Measurements from ENCODE around the gene RUNDC3A.

The RUNDC3A gene

DNA sequence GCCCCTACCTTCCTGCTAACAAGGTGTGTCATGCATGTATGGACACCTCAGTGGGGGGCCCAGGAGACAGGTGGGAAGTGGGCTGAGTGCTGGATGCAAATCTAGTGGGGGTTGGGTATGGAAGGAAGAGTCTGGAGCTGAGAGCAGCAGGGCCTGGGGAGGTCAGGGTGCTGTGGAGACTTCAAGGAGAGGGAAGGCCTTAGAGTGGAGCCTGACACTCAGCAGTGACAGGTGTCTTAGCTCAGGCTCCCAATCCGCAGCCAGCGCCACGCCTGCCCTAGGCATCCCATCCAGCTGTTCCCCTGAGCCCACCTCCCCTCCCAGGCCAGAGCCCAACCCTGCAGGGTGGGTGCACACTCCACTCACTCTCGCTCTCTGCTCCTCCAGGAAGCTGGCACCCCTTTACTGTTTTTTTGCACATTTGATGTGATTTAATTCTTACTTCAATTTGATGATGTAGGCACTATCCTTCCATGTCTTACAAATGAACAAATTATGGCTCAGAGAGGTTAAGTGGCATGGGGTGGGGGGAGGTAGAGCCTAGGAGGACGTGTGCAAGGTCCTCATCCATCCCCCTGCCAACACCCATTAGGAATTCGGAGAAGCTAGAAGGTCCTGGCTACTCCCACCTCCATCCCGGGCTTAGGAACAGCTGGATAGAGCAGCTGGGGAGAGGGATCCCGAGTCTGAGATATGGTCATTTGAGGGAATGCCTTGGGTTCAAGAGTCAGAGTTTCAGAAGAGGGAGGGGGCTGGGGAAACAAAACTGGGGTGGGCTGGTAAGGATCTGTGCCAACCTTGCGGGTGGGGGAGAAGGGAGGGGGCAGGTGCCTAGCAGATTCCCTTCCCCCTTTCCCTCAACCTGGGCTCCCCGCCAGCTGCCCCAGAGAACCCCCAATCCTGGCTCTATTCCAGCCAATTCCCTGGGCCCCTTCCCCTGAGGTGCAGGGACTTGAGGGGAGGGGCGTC lies 53.2 kb downstream of the RUNDC3A start (continued):
- TF ChIP-seq ZBTB8A (tag by site-specific recombination; IDR thresholded peaks at IDR 0.05), result no peak
- TF ChIP-seq KLF1 (tag by site-specific recombination; IDR thresholded peaks at IDR 0.05), result peak; percentile 49; the same call in 1 of the 2 replicates
- TF ChIP-seq GLI2 (tag by site-specific recombination; IDR thresholded peaks at IDR 0.05; ENCODE audit: borderline replicate concordance, low read depth), result no peak
- TF ChIP-seq BCL11B (tag by site-specific recombination; IDR thresholded peaks at IDR 0.05; ENCODE audit: low read depth), result no peak
- TF ChIP-seq, protein P1, sequence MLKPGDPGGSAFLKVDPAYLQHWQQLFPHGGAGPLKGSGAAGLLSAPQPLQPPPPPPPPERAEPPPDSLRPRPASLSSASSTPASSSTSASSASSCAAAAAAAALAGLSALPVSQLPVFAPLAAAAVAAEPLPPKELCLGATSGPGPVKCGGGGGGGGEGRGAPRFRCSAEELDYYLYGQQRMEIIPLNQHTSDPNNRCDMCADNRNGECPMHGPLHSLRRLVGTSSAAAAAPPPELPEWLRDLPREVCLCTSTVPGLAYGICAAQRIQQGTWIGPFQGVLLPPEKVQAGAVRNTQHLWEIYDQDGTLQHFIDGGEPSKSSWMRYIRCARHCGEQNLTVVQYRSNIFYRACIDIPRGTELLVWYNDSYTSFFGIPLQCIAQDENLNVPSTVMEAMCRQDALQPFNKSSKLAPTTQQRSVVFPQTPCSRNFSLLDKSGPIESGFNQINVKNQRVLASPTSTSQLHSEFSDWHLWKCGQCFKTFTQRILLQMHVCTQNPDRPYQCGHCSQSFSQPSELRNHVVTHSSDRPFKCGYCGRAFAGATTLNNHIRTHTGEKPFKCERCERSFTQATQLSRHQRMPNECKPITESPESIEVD (tag by site-specific recombination; IDR thresholded peaks at IDR 0.05), result no peak
- TF ChIP-seq SP2 (tag by site-specific recombination; IDR thresholded peaks at IDR 0.05), result 0 out of 2 replicates have a peak, but pooled peaks have one; percentile 20
- TF ChIP-seq, protein P2, sequence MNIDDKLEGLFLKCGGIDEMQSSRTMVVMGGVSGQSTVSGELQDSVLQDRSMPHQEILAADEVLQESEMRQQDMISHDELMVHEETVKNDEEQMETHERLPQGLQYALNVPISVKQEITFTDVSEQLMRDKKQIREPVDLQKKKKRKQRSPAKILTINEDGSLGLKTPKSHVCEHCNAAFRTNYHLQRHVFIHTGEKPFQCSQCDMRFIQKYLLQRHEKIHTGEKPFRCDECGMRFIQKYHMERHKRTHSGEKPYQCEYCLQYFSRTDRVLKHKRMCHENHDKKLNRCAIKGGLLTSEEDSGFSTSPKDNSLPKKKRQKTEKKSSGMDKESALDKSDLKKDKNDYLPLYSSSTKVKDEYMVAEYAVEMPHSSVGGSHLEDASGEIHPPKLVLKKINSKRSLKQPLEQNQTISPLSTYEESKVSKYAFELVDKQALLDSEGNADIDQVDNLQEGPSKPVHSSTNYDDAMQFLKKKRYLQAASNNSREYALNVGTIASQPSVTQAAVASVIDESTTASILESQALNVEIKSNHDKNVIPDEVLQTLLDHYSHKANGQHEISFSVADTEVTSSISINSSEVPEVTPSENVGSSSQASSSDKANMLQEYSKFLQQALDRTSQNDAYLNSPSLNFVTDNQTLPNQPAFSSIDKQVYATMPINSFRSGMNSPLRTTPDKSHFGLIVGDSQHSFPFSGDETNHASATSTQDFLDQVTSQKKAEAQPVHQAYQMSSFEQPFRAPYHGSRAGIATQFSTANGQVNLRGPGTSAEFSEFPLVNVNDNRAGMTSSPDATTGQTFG (tag by site-specific recombination; IDR thresholded peaks at IDR 0.05; ENCODE audit: borderline replicate concordance), result no peak
- TF ChIP-seq, protein P3, sequence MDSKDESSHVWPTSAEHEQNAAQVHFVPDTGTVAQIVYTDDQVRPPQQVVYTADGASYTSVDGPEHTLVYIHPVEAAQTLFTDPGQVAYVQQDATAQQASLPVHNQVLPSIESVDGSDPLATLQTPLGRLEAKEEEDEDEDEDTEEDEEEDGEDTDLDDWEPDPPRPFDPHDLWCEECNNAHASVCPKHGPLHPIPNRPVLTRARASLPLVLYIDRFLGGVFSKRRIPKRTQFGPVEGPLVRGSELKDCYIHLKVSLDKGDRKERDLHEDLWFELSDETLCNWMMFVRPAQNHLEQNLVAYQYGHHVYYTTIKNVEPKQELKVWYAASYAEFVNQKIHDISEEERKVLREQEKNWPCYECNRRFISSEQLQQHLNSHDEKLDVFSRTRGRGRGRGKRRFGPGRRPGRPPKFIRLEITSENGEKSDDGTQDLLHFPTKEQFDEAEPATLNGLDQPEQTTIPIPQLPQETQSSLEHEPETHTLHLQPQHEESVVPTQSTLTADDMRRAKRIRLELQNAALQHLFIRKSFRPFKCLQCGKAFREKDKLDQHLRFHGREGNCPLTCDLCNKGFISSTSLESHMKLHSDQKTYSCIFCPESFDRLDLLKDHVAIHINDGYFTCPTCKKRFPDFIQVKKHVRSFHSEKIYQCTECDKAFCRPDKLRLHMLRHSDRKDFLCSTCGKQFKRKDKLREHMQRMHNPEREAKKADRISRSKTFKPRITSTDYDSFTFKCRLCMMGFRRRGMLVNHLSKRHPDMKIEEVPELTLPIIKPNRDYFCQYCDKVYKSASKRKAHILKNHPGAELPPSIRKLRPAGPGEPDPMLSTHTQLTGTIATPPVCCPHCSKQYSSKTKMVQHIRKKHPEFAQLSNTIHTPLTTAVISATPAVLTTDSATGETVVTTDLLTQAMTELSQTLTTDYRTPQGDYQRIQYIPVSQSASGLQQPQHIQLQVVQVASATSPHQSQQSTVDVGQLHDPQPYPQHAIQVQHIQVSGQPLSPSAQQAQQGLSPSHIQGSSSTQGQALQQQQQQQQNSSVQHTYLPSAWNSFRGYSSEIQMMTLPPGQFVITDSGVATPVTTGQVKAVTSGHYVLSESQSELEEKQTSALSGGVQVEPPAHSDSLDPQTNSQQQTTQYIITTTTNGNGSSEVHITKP (tag by site-specific recombination; IDR thresholded peaks at IDR 0.05), result no peak
- no peak for TF ChIP-seq ZNF544 (tag by site-specific recombination; IDR thresholded peaks at IDR 0.05)
- TF ChIP-seq OVOL3 (tag by site-specific recombination; IDR thresholded peaks at IDR 0.05), result no peak
- no peak for TF ChIP-seq ZNF658 (tag by site-specific recombination; IDR thresholded peaks at IDR 0.05)
- no peak for TF ChIP-seq ZNF837 (tag by site-specific recombination; IDR thresholded peaks at IDR 0.05)
- TF ChIP-seq, protein P4, sequence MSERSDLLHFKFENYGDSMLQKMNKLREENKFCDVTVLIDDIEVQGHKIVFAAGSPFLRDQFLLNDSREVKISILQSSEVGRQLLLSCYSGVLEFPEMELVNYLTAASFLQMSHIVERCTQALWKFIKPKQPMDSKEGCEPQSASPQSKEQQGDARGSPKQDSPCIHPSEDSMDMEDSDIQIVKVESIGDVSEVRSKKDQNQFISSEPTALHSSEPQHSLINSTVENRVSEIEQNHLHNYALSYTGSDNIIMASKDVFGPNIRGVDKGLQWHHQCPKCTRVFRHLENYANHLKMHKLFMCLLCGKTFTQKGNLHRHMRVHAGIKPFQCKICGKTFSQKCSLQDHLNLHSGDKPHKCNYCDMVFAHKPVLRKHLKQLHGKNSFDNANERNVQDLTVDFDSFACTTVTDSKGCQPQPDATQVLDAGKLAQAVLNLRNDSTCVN (tag by site-specific recombination; optimal IDR thresholded peaks at IDR 0.05), result no peak
- no peak for TF ChIP-seq ZNF239 (tag by site-specific recombination; IDR thresholded peaks at IDR 0.05)
- TF ChIP-seq ZNF155 (tag by site-specific recombination; IDR thresholded peaks at IDR 0.05), result no peak
- TF ChIP-seq, protein P5, sequence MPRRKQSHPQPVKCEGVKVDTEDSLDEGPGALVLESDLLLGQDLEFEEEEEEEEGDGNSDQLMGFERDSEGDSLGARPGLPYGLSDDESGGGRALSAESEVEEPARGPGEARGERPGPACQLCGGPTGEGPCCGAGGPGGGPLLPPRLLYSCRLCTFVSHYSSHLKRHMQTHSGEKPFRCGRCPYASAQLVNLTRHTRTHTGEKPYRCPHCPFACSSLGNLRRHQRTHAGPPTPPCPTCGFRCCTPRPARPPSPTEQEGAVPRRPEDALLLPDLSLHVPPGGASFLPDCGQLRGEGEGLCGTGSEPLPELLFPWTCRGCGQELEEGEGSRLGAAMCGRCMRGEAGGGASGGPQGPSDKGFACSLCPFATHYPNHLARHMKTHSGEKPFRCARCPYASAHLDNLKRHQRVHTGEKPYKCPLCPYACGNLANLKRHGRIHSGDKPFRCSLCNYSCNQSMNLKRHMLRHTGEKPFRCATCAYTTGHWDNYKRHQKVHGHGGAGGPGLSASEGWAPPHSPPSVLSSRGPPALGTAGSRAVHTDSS (tag by site-specific recombination; IDR thresholded peaks at IDR 0.05), result no peak
- no peak for TF ChIP-seq ZNF76 (tag by site-specific recombination; IDR thresholded peaks at IDR 0.05; ENCODE audit: borderline replicate concordance, low read depth)
- TF ChIP-seq, protein P6, sequence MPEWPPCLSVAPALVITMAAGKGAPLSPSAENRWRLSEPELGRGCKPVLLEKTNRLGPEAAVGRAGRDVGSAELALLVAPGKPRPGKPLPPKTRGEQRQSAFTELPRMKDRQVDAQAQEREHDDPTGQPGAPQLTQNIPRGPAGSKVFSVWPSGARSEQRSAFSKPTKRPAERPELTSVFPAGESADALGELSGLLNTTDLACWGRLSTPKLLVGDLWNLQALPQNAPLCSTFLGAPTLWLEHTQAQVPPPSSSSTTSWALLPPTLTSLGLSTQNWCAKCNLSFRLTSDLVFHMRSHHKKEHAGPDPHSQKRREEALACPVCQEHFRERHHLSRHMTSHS (tag by site-specific recombination; IDR thresholded peaks at IDR 0.05), result no peak
- TF ChIP-seq GFI1B (tag by site-specific recombination; IDR thresholded peaks at IDR 0.05), result no peak
- TF ChIP-seq ZBTB17 (tag by site-specific recombination; IDR thresholded peaks at IDR 0.05), result no peak; the same call in 1 of the 2 replicates
- no peak for TF ChIP-seq MEIS1 (CRISPR knock-in tag; IDR thresholded peaks at IDR 0.05; ENCODE audit: borderline replicate concordance)
- TF ChIP-seq ZNF341 (tag by site-specific recombination; IDR thresholded peaks at IDR 0.05; ENCODE audit: low read depth), result peak; percentile 90
- TF ChIP-seq GLIS2 (tag by site-specific recombination; IDR thresholded peaks at IDR 0.05), result 0 out of 2 replicates have a peak, but pooled peaks have one; percentile 10
- TF ChIP-seq, protein P7, sequence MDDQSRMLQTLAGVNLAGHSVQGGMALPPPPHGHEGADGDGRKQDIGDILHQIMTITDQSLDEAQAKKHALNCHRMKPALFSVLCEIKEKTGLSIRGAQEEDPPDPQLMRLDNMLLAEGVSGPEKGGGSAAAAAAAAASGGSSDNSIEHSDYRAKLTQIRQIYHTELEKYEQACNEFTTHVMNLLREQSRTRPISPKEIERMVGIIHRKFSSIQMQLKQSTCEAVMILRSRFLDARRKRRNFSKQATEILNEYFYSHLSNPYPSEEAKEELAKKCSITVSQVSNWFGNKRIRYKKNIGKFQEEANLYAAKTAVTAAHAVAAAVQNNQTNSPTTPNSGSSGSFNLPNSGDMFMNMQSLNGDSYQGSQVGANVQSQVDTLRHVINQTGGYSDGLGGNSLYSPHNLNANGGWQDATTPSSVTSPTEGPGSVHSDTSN (CRISPR knock-in tag; IDR thresholded peaks at IDR 0.05), result no peak
- TF ChIP-seq ZNF426 (tag by site-specific recombination; IDR thresholded peaks at IDR 0.05), result no peak
- TF ChIP-seq SP7 (tag by site-specific recombination; IDR thresholded peaks at IDR 0.05), result no peak
